ENCODE results near the gene PKLR. TPM values are rescaled to one million over a fixed set of nuclear protein-coding genes. Genes with fewer than 3 reads are reported as not detected.

The PKLR gene
- polyA plus RNA-seq = not detected in 2 replicates

DNA sequence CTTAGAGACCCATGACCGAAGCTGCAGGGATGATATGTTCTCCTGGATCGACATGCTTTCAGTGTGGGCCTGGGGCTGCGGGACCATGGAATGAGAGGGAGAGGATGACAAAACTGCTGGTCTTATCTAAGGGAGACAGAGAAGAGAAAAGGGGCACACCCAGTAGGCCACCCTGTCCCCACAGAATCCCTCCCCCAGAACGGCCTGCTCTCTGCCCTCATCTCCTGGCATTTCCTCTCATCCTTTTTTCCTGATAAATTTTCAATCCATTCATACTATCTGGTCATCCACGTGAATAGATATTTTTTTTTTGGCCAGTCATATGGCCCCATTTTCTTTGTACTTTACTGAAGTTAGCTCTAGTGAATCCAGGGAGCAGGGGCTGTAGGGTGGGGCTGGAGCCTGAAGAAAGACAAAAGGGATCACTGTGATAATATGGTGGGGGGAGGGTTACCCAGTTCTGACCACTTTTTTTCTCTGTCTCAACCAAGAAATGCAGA is at the start of gene PKLR:
Gene PKLR, minus strand, starts transcription at position 97 of the 500 bp plus-strand sequence. Its CDS starts 43 bp downstream, at position 54.

DNA sequence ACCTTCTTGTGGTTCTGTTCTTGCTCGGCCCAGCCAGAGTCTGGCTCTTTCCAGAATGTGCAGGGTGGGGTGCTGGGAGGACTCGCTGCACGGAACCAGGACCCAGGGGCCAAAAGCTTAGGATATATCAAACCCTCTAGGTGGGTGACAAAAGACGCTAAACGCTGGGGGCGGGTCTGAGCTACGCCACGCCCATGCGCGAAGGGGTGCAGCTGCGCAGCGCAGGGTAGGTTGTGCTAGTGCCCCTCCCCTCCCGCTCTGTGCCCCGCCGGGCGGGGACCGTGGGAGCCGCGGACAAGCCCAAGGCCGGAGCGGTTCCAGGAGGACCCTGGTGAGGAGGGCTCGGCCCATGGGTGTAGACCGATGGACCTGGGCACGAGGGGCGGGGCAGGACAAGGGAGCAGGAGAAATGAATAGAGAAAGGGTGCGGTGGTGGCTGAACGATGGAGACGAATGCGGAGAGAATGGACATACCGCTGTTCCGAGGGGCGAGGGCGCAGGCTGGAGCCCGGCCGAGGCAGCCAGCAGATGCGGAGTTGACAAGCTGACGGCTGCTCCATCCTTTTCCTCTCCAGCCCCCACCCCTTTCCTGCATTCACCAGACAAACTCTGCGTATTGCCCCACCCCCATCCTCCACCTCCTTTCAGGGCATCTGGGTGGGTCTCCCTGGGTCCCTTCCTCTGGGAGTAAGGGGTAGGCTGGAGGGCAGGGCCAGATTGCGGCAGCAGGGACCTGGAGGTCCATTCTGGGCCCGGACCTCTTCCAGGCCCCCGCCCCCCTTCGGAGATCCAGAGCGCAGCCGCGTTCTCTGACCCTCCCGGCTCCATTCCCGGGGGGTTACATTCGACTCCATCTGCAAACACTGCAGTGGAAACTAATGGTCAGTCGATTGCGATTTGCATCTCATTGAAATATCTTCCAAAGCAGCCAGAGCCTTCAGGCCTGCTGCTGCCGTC is 19.7 kb upstream of the PKLR start, which contains the start of gene RUSC1:
Gene RUSC1, plus strand, starts transcription at position 234 of the 957 bp plus-strand sequence. CDS start 880 bp downstream, outside the sequence.

DNA sequence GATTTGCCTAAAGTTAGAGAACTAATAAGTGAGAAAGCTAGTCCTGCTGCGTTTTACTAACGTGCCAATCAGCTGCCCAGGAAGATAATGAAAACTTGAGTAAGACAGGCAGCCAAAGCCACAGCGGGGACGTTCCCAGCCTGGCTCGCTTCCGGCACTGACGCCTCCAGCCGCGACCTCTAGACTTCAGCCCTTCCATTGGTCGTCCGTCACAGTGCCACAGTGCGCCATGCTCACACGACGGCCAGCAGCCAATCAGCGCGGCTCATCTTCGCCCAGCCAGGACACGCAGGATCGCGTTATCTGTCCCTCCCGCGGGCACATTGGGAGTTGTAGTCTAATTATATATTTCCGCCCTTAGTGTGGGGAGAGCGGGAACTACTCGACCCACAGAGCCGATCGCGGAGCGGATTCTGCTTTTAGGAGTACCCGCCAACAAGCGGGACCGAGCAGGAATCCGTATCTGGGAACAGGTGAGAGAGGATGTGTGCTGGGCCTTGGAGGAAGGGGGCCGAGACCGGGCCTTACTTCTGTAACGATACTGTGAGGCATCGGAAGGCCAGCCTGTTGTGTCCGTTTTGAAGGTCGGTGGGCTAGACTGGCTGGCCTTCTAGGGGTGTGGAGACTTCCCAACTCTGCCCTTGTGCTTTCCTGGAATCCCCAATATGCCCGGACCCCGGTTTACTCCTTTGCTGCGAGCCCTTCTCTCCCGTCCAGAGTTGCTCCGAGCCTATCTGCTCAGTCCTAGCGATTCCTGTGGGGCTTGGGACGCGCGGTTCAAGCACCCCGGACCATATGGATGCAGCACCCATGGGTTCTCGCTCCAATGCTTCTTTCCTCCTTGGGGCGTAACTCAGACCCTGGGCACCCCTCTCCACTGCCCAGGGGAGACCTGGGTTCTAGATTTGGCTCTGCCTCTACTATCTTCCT is 7.5 kb upstream of the PKLR start, which contains the start of gene FDPS:
Gene FDPS, plus strand, starts transcription at position 374 of the 930 bp plus-strand sequence. CDS start 924 bp downstream, outside the sequence.

DNA sequence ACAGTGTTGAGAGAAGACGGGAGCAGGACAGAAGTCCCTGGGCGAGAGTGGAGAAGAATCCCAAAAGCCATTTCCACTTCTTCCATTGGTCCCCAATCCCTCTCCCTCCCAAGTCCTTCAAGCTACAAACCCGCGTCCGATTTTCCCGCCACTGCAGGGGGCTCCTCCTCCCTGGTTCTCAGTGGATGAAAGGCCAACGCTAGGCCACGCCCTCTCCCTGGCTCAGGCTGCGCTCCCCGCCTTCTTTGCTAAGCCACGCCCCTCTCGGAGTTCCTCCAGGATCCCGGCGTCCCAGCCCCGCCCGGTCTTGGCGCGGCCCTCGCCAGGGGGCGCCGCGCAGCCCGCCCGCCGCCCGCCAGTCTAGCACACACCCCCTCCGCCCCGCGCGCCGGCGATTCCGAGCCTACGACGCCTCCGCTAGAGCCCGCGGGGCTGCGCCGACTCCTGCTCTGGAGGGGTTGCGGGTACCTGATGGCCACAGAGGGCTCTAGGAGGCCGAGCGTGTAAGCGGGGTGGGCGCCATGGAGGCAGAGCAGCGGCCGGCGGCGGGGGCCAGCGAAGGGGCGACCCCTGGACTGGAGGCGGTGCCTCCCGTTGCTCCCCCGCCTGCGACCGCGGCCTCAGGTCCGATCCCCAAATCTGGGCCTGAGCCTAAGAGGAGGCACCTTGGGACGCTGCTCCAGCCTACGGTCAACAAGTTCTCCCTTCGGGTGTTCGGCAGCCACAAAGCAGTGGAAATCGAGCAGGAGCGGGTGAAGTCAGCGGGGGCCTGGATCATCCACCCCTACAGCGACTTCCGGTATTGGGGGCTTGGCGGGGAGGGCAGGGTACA is 24.0 kb downstream of the PKLR start, which contains the start of gene HCN3:
Gene HCN3, plus strand, starts transcription at position 394 of the 832 bp plus-strand sequence. Its CDS starts 128 bp downstream, at position 522.

DNA sequence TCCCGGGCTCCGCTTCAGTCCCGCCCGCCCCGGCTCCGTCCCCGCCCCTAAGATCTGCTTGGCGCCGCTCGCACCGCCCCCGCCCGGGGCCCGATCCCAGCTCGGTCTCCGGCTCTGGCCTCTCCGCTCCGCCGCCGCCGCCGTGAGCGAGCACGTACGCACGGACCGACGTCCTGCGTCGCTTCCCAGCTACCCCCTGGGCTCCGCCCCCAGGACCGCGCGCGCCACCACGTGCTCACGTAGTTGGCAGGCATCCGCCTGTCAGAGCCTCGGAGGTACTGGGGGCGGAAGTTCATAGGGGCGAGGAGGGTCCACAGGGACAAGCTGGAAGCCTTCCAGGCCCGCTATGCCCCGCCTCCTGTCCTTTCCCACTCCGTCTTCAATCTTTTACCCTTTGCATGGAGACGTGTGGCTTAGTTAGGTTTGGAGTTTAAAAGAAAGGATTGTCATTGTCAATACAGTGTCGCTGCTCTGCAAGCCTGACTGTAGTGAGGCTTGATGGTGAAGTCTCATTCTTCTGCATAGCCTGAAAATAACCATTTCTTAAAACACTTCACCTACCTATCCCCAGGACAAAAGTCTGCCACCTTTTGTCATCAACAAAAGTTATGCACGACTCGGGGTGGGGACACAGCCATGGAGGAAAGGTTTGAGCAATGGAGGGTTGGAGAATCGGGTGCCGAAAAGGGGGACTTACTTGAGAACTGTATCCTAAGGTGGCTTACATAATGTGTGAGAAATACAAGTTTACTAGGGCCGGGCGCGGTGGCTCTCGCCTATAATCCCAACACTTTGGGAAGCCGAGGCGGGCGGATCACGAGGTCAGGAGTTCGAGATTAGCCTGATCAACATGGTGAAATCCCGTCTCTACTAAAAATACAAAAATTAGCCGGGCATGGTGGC is 27.6 kb downstream of the PKLR start, which contains the start of gene CLK2:
Gene CLK2, minus strand, starts transcription at position 162 of the 903 bp plus-strand sequence. CDS start 2,527 bp downstream, outside the sequence.

DNA sequence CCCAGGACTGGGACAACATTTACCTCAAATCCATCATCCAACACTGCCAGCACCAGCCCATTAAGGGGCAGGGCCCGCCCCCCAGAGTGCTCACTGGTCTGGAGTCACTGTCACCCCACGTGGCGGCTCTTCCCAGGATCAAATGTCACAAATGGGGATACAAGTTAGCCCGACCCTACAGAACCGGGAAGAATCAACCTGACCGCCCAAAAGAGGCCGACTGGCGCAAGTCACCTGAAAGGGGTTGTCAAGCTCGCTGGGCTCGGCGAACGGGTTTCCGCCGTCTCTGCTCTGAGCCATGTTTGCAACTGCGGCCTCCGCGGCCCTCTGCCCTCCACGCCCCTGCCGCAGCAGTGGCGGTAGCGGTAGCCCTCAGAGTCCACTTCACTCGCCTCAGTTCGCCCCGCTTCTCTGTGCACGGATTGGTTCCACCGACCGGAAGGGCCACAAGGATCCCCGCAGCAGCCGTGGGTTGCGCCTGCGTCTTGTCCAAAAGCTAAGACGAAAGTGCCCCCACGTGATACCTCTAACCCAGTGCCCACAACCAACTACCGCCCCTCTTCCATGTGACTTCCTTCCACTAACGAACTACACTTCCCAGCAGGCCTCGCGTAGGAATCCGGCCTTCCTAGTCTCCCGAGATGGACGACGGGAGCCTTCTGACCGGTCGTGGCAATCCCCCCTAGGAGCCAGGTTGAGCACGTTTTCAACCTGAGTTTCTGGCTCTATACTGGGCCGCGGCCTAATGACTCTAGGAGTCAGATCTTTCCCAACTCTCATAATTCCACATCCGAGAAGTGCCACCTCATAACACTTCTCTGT is 39.2 kb downstream of the PKLR start, which contains the start of gene SCAMP3:
Gene SCAMP3, minus strand, starts transcription at position 509 of the 822 bp plus-strand sequence. Its CDS starts 209 bp downstream, at position 300.

DNA sequence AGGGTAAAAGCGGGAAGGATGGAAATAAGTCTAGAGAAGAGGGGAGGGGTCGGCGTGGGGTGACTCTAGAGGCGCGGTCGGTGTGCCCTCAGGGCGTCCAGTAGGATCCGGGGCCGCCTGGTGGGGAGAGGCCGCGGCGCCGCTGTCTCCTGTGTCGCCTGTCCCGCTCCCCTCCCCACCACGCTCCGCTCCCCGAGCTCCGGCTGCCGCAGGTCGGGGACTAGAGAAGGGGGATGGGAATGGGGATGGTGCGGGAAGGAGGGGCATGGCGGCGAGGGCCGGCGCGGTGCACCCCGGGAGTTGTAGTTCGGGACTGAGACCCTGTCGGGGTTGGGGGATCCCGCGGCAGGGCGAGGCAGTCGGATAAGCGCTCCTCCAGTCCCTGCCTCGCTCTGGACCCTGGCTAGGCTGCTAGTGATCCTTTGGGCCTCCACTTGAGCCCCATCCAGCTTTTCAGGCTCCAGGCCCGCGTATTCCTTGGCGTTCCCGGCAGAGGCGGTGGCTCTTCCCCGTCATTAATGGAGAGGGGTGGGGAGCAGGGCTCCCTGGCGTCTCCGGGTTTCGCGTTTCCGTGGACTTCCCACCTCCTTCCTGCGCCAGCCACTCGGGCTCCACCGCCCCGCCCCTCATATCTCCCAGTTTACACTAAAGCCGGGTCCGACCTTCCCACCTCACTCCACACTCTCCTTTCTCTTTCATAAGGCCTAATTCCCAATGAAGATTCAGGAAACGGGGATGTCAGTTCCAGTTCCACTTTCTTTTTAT is 45.8 kb downstream of the PKLR start, which contains the start of gene ENTREP3:
Gene ENTREP3, minus strand, starts transcription at position 241 of the 765 bp plus-strand sequence. CDS start 606 bp downstream, outside the sequence.

Other genes starting within 250 kb of the PKLR start
- gene EFNA4, start 237.7 kb downstream of the PKLR start, polyA plus RNA-seq = not detected in 2 replicates
- gene EFNA3, start 222.6 kb downstream of the PKLR start, polyA plus RNA-seq = 2.2 and 6.2 TPM in 2 replicates
- gene EFNA1, start 173.6 kb downstream of the PKLR start, polyA plus RNA-seq = 1.4 and 3.8 TPM in 2 replicates
- 4.2 and 5.1 TPM in 2 replicates for gene SLC50A1, start 165.6 kb downstream of the PKLR start, polyA plus RNA-seq
- 88.7 and 130 TPM in 2 replicates for gene DPM3, start 160.9 kb downstream of the PKLR start, polyA plus RNA-seq
- gene KRTCAP2, start 128.1 kb downstream of the PKLR start, polyA plus RNA-seq = 468 and 662 TPM in 2 replicates
- 0.73 and 2.3 TPM in 2 replicates for gene TRIM46, start 127.6 kb downstream of the PKLR start, polyA plus RNA-seq
- gene THBS3, start 93.5 kb downstream of the PKLR start, polyA plus RNA-seq = 0.56 and 2.3 TPM in 2 replicates
- 19.3 and 24.2 TPM in 2 replicates for gene MTX1, start 92.7 kb downstream of the PKLR start, polyA plus RNA-seq
- 8.9 and 11.0 TPM in 2 replicates for gene ENTREP3, start 46.0 kb downstream of the PKLR start, polyA plus RNA-seq
- gene SCAMP3, start 39.1 kb downstream of the PKLR start, polyA plus RNA-seq = 127 and 148 TPM in 2 replicates
- gene CLK2, start 27.9 kb downstream of the PKLR start, polyA plus RNA-seq = 4.2 and 7.1 TPM in 2 replicates
- gene HCN3, start 24.0 kb downstream of the PKLR start, polyA plus RNA-seq = 1.5 and 4.9 TPM in 2 replicates
- 54.8 and 91.9 TPM in 2 replicates for gene FDPS, start 7.4 kb upstream of the PKLR start, polyA plus RNA-seq
- 69.1 and 80.0 TPM in 2 replicates for gene RUSC1, start 19.5 kb upstream of the PKLR start, polyA plus RNA-seq